Neural cell (in vitro differentiated cells): ENCODE results near the gene SMC2. TPM values are rescaled to one million over a fixed set of nuclear protein-coding genes. Genes with fewer than 3 reads are reported as not detected.

Experiments
- H2AFZ ChIP-seq: fragments of 200-600, 300-800 bp; sonication (generic), shearing (Covaris generic); 2 replicates; pipeline ENCODE4 v1.6.0; 2014; ENCODE audit warnings: low read depth, mild to moderate bottlenecking, antibody characterized with exemption, low read length, moderate library complexity
- H3F3A ChIP-seq: fragments of 200-600 bp; shearing (Covaris generic); 2 replicates; pipeline ENCODE4 v1.6.1; 2016; ENCODE audit warnings: mild to moderate bottlenecking, moderate library complexity, mixed read lengths, antibody characterized with exemption, low read length; ENCODE audit not compliant: insufficient read depth, poor library complexity, severe bottlenecking
- H3K27ac ChIP-seq: fragments of 200-600, 300-800 bp; sonication (generic), shearing (Covaris generic); 2 replicates; pipeline ENCODE4 v1.5.1; 2014; ENCODE audit warnings: mild to moderate bottlenecking, low read length, moderate library complexity
- H3K27me3 ChIP-seq: fragments of 300-800, 200-600 bp; sonication (generic), shearing (Covaris generic); 2 replicates; pipeline ENCODE4 v1.6.0; 2014; ENCODE audit warnings: mild to moderate bottlenecking, low read depth, low read length, moderate library complexity; ENCODE audit not compliant: insufficient read depth
- H3K36me3 ChIP-seq: fragments of 300-800, 200-600 bp; sonication (generic), shearing (Covaris generic); 2 replicates; pipeline ENCODE4 v1.5.1; 2014; ENCODE audit warnings: mild to moderate bottlenecking, antibody characterized with exemption, low read length, moderate library complexity; ENCODE audit not compliant: insufficient read depth
- H3K4me2 ChIP-seq: fragments of 300-800, 200-600 bp; sonication (generic), shearing (Covaris generic); 2 replicates; pipeline ENCODE4 v1.6.0; 2014; ENCODE audit warnings: mild to moderate bottlenecking, low read length
- H3K4me3 ChIP-seq: fragments of 300-800, 200-600 bp; sonication (generic), shearing (Covaris generic); 2 replicates; pipeline ENCODE4 v1.5.1; 2014; ENCODE audit warnings: mild to moderate bottlenecking, low read length, moderate library complexity
- H3K79me2 ChIP-seq: fragments of 200-600 bp; shearing (Covaris generic); replicated peaks from 2 replicates; pipeline ENCODE4 v1.6.0; 2014; ENCODE audit warnings: mild to moderate bottlenecking, low read length, moderate library complexity; ENCODE audit not compliant: insufficient read depth
- H3K9ac ChIP-seq: fragments of 300-800, 200-600 bp; sonication (generic), shearing (Covaris generic); 2 replicates; pipeline ENCODE4 v1.6.1; 2016; ENCODE audit warnings: mild to moderate bottlenecking, low read length, mixed read lengths
- H3K9me2 ChIP-seq: fragments of 200-600 bp; shearing (Covaris generic); 2 replicates; pipeline ENCODE4 v1.6.1; 2016; ENCODE audit warnings: mild to moderate bottlenecking, low read length, mixed read lengths; ENCODE audit not compliant: insufficient read depth
- H3K9me3 ChIP-seq: fragments of 200-600, 300-800 bp; sonication (generic), shearing (Covaris generic); 2 replicates; pipeline ENCODE4 v1.6.1; 2016; ENCODE audit warnings: mild to moderate bottlenecking, mixed run types, low read length, moderate library complexity, mixed read lengths
- H4K20me1 ChIP-seq: fragments of 200-600 bp; shearing (Covaris generic); 2 replicates; pipeline ENCODE4 v1.6.1; 2016; ENCODE audit warnings: mild to moderate bottlenecking, mixed run types; ENCODE audit not compliant: insufficient read depth
- EP300 ChIP-seq: fragments of 450-650 bp; conservative IDR thresholded peaks from 2 replicates; pipeline ENCODE4 v1.6.1; 2014; ENCODE audit warnings: antibody characterized with exemption, mild to moderate bottlenecking, moderate library complexity; ENCODE audit not compliant: poor library complexity, severe bottlenecking
- EZH2 ChIP-seq: fragments of 200-600, 300-800 bp; shearing (Covaris generic), sonication (generic); IDR thresholded peaks from 2 replicates; pipeline ENCODE4 v1.6.1; 2014; ENCODE audit warnings: antibody characterized with exemption, low read length, borderline replicate concordance, mild to moderate bottlenecking; ENCODE audit not compliant: insufficient read depth, poor library complexity, severe bottlenecking
- MXI1 ChIP-seq: fragments of 450-650 bp; conservative IDR thresholded peaks from 2 replicates; pipeline ENCODE4 v1.6.1; 2014; ENCODE audit warnings: antibody characterized with exemption, mild to moderate bottlenecking; ENCODE audit not compliant: poor library complexity, severe bottlenecking
- POLR2AphosphoS5 ChIP-seq: IDR thresholded peaks from 2 replicates; pipeline ENCODE4 v1.6.1; 2012
- RAD21 ChIP-seq: fragments of 450-650 bp; conservative IDR thresholded peaks from 2 replicates; pipeline ENCODE4 v1.6.1; 2014; ENCODE audit warnings: antibody characterized with exemption, mild to moderate bottlenecking, moderate library complexity
- SMC3 ChIP-seq: fragments of 450-650 bp; conservative IDR thresholded peaks from 2 replicates; pipeline ENCODE4 v1.6.1; 2014; ENCODE audit warnings: antibody characterized with exemption, mild to moderate bottlenecking, moderate library complexity; ENCODE audit not compliant: poor library complexity
- TAF1 ChIP-seq: IDR thresholded peaks from 2 replicates; pipeline ENCODE4 v1.6.1; 2012; ENCODE audit warnings: low read depth
- polyA plus RNA-seq: library from polyadenylated mRNA; depleted of rRNA; stranded (reverse); fragments of >200 nt; gene quantifications from 2 replicates; pipeline ENCODE4 v1.2.3, GENCODE V29; 2014
- TF ChIP-seq, protein P1 (sequence below): fragments of 450-650 bp; IDR thresholded peaks from 2 replicates; pipeline ENCODE4 v1.5.1; 2014; ENCODE audit warnings: antibody characterized with exemption, mild to moderate bottlenecking, moderate library complexity; ENCODE audit not compliant: poor library complexity, severe bottlenecking
- TF ChIP-seq, protein P2 (sequence below): IDR thresholded peaks from 2 replicates; pipeline ENCODE4 v1.6.1; 2012; ENCODE audit warnings: borderline replicate concordance

The SMC2 gene
- polyA plus RNA-seq, 1 donor from 2014 or later = 3.6 TPM

GRCh38 chr9:104073098-104073769 is 20.9 kb upstream of the SMC2 start:
- no peaks in the 10 kb centered on the region for H3K9me2 ChIP-seq
- no peak overlapping the region for H2AFZ ChIP-seq
- H3K4me2 ChIP-seq = no peak overlapping the region
- peaks cover 3% of the 10 kb centered on the region for H3K9me3 ChIP-seq
- no peaks in the 10 kb centered on the region for H3K79me2 ChIP-seq
- H3K36me3 ChIP-seq = no peaks in the 10 kb centered on the region
- H3K27me3 ChIP-seq = no peaks in the 10 kb centered on the region
- TF ChIP-seq MXI1 (no peak), RAD21 (no peak), EP300 (no peak), SMC3 (no peak), EZH2 (no peak), TAF1 (no peak), POLR2AphosphoS5 (no peak)
- TF ChIP-seq, protein P1, sequence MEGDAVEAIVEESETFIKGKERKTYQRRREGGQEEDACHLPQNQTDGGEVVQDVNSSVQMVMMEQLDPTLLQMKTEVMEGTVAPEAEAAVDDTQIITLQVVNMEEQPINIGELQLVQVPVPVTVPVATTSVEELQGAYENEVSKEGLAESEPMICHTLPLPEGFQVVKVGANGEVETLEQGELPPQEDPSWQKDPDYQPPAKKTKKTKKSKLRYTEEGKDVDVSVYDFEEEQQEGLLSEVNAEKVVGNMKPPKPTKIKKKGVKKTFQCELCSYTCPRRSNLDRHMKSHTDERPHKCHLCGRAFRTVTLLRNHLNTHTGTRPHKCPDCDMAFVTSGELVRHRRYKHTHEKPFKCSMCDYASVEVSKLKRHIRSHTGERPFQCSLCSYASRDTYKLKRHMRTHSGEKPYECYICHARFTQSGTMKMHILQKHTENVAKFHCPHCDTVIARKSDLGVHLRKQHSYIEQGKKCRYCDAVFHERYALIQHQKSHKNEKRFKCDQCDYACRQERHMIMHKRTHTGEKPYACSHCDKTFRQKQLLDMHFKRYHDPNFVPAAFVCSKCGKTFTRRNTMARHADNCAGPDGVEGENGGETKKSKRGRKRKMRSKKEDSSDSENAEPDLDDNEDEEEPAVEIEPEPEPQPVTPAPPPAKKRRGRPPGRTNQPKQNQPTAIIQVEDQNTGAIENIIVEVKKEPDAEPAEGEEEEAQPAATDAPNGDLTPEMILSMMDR = no peak
- TF ChIP-seq, protein P2, sequence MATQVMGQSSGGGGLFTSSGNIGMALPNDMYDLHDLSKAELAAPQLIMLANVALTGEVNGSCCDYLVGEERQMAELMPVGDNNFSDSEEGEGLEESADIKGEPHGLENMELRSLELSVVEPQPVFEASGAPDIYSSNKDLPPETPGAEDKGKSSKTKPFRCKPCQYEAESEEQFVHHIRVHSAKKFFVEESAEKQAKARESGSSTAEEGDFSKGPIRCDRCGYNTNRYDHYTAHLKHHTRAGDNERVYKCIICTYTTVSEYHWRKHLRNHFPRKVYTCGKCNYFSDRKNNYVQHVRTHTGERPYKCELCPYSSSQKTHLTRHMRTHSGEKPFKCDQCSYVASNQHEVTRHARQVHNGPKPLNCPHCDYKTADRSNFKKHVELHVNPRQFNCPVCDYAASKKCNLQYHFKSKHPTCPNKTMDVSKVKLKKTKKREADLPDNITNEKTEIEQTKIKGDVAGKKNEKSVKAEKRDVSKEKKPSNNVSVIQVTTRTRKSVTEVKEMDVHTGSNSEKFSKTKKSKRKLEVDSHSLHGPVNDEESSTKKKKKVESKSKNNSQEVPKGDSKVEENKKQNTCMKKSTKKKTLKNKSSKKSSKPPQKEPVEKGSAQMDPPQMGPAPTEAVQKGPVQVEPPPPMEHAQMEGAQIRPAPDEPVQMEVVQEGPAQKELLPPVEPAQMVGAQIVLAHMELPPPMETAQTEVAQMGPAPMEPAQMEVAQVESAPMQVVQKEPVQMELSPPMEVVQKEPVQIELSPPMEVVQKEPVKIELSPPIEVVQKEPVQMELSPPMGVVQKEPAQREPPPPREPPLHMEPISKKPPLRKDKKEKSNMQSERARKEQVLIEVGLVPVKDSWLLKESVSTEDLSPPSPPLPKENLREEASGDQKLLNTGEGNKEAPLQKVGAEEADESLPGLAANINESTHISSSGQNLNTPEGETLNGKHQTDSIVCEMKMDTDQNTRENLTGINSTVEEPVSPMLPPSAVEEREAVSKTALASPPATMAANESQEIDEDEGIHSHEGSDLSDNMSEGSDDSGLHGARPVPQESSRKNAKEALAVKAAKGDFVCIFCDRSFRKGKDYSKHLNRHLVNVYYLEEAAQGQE = no peak
- H4K20me1 ChIP-seq = no peaks in the 10 kb centered on the region
- H3F3A ChIP-seq = no peaks in the 10 kb centered on the region
- H3K9ac ChIP-seq = no peak overlapping the region
- no peak overlapping the region for H3K27ac ChIP-seq
- H3K4me3 ChIP-seq = no peak overlapping the region

DNA sequence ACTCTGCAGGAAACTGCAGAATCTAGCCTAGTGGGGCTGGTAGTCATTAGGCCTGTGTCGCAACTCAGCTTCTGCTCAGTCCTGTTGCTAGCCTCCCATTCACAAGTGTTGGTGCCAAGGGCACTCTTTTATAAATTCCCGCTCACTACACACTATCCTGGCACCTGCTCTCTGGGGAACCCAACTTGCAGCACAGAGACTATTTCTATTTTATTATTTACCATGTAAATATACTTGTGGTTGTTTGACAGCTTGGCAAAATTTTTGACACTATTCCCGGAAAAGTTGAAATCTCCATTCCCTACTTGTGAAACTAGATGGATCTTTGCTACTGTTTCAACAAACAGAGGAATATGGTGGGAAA is 20.4 kb upstream of the SMC2 start:
- Histone ChIP-seq H3K4me2 (no peak overlapping the region), H3K36me3 (no peaks in the 10 kb centered on the region), H3K79me2 (no peaks in the 10 kb centered on the region), H3K27ac (no peak overlapping the region), H3K27me3 (no peaks in the 10 kb centered on the region), H3F3A (no peaks in the 10 kb centered on the region), H3K4me3 (no peak overlapping the region), H2AFZ (no peak overlapping the region), H4K20me1 (no peaks in the 10 kb centered on the region), H3K9ac (no peak overlapping the region), H3K9me3 (peaks cover 4% of the 10 kb centered on the region), H3K9me2 (no peaks in the 10 kb centered on the region)
- TF ChIP-seq EZH2 (no peak), RAD21 (no peak), SMC3 (no peak), MXI1 (no peak), TAF1 (no peak), POLR2AphosphoS5 (no peak), EP300 (no peak)
- TF ChIP-seq, protein P2 = no peak
- TF ChIP-seq, protein P1 = no peak
